ENCODE measurements around the gene DAPK1.

DAPK1 gene

DNA sequence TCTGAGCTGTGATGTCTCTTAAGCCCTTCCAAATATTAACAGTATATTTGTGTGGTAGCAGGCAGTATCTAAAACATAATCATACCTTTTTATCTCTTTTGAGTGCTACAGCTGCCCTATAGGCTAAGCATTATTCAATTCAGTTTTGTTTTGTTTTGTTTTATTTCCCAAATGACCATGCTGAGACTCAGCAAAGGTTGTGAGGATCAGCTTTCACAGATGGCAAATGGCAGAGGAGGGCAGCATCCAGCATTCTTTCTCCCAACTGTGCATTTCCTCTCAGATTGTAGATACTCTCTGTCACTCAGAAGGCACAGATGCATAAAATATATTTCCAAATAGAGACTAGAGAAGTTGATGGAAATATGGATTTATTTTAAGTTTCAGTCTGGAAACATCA, 90.7 kb downstream of the DAPK1 start:
- no peak for FAIRE-seq
- TF ChIP-seq POLR2A (IDR thresholded peaks at IDR 0.05; ENCODE audit: low read depth, low read length): no peak
- no peak for TF ChIP-seq POU2F2 (IDR thresholded peaks at IDR 0.05; ENCODE audit: low read depth, low read length)
- TF ChIP-seq TAF1 (IDR thresholded peaks at IDR 0.05; ENCODE audit: low read depth, low read length): no peak
- TF ChIP-seq PAX5 (IDR thresholded peaks at IDR 0.05; ENCODE audit: insufficient read depth, low read length, severe bottlenecking): no peak
- no peak for TF ChIP-seq POLR2AphosphoS5 (IDR thresholded peaks at IDR 0.05; ENCODE audit: low read depth, low read length)
- TF ChIP-seq SPI1 (IDR thresholded peaks at IDR 0.05; ENCODE audit: low read depth, low read length): no peak
- DNase-seq (ENCODE audit: insufficient read length, low spot score): no peak

DNA sequence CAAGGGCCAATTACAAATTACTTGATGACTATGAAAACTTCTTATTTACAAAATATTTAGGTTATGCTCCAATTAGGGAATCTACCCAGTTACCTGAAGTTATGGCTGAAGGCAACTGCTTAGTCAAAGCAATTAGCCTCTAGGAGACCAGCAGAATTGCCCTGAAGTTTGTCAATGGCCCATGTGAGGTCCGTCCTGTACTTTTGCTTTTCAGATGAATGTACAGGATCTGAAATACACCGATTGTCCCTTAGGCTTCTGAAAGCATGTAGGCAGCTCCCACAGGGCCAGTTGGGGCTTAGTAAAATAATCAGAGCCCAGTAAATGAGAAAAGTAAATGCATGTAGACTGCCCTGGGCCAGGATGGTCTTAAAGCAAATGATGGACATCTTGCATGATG, 93.3 kb downstream of the DAPK1 start:
- TF ChIP-seq POLR2A (IDR thresholded peaks at IDR 0.05; ENCODE audit: low read depth, low read length) (no peak), SPI1 (IDR thresholded peaks at IDR 0.05; ENCODE audit: low read depth, low read length) (no peak), POLR2AphosphoS5 (IDR thresholded peaks at IDR 0.05; ENCODE audit: low read depth, low read length) (no peak), TAF1 (IDR thresholded peaks at IDR 0.05; ENCODE audit: low read depth, low read length) (no peak), PAX5 (IDR thresholded peaks at IDR 0.05; ENCODE audit: insufficient read depth, low read length, severe bottlenecking) (no peak), POU2F2 (IDR thresholded peaks at IDR 0.05; ENCODE audit: low read depth, low read length) (no peak)
- DNase-seq (ENCODE audit: insufficient read length, low spot score): no peak
- no peak for FAIRE-seq

GRCh38 chr9:87592554-87593358, 95.1 kb downstream of the DAPK1 start:
- FAIRE-seq (no peak), DNase-seq (ENCODE audit: insufficient read length, low spot score) (no peak)
- TF ChIP-seq PAX5 (IDR thresholded peaks at IDR 0.05; ENCODE audit: insufficient read depth, low read length, severe bottlenecking) (no peak), TAF1 (IDR thresholded peaks at IDR 0.05; ENCODE audit: low read depth, low read length) (no peak)

GRCh38 chr9:87593359-87593980, 95.8 kb downstream of the DAPK1 start:
- TF ChIP-seq TAF1 (IDR thresholded peaks at IDR 0.05; ENCODE audit: low read depth, low read length) (no peak), POLR2A (IDR thresholded peaks at IDR 0.05; ENCODE audit: low read depth, low read length) (no peak), PAX5 (IDR thresholded peaks at IDR 0.05; ENCODE audit: insufficient read depth, low read length, severe bottlenecking) (no peak), POU2F2 (IDR thresholded peaks at IDR 0.05; ENCODE audit: low read depth, low read length) (no peak), SPI1 (IDR thresholded peaks at IDR 0.05; ENCODE audit: low read depth, low read length) (no peak), POLR2AphosphoS5 (IDR thresholded peaks at IDR 0.05; ENCODE audit: low read depth, low read length) (no peak)
- DNase-seq (ENCODE audit: insufficient read length, low spot score): no peak
- no peak for FAIRE-seq

GRCh38 chr9:87594194-87594593, 96.5 kb downstream of the DAPK1 start:
- DNase-seq (ENCODE audit: insufficient read length, low spot score) (no peak), FAIRE-seq (no peak)
- TF ChIP-seq PAX5 (IDR thresholded peaks at IDR 0.05; ENCODE audit: insufficient read depth, low read length, severe bottlenecking): no peak
- TF ChIP-seq POLR2A (IDR thresholded peaks at IDR 0.05; ENCODE audit: low read depth, low read length): no peak
- no peak for TF ChIP-seq SPI1 (IDR thresholded peaks at IDR 0.05; ENCODE audit: low read depth, low read length)
- TF ChIP-seq TAF1 (IDR thresholded peaks at IDR 0.05; ENCODE audit: low read depth, low read length): no peak
- TF ChIP-seq POU2F2 (IDR thresholded peaks at IDR 0.05; ENCODE audit: low read depth, low read length): no peak
- TF ChIP-seq POLR2AphosphoS5 (IDR thresholded peaks at IDR 0.05; ENCODE audit: low read depth, low read length): no peak

DNA sequence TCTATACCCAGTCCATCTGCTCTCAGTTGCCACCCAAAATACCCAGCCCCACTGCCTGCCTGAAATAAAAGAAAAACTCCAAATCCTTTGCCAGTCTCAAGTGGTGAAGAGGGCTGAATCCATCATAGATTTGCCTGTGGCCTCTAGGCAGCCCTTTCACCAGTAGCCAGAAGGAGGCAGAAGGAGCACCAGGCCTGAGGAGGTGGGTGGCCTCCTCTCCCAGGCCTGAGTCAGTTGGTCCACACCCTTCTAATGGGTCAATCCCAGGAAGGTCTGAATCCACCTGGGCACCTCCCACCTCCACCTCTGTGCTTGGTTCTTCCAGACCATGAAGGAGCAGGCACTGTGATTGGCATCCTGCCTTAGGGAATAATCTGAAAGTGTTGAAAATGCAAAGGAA, 97.0 kb downstream of the DAPK1 start:
- no peak for TF ChIP-seq SPI1 (IDR thresholded peaks at IDR 0.05; ENCODE audit: low read depth, low read length)
- TF ChIP-seq POLR2A (IDR thresholded peaks at IDR 0.05; ENCODE audit: low read depth, low read length): no peak
- TF ChIP-seq TAF1 (IDR thresholded peaks at IDR 0.05; ENCODE audit: low read depth, low read length): no peak
- TF ChIP-seq PAX5 (IDR thresholded peaks at IDR 0.05; ENCODE audit: insufficient read depth, low read length, severe bottlenecking): no peak
- no peak for TF ChIP-seq POU2F2 (IDR thresholded peaks at IDR 0.05; ENCODE audit: low read depth, low read length)
- TF ChIP-seq POLR2AphosphoS5 (IDR thresholded peaks at IDR 0.05; ENCODE audit: low read depth, low read length): no peak
- no peak for FAIRE-seq

DNA sequence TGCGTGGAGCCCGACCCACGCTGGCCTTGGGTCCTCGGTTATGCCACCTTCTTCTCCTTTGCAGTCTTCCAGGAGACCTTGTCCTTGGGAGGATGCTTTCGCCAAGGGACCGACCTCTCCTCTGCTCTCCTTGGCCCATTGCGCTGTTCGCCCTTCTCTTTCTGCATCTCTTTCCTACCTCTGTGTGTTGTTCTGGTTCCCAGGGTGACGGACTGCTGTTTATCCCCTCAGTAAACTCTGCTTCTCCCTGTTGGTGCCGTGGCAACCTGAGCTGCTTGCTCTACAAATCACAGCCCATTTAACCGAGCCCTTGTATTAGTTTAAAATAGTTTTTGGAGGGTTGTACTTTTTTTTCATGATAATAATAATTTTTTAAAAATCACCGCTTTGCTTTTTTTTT, 97.9 kb downstream of the DAPK1 start:
- TF ChIP-seq PAX5 (IDR thresholded peaks at IDR 0.05; ENCODE audit: insufficient read depth, low read length, severe bottlenecking): no peak
- no peak for TF ChIP-seq SPI1 (IDR thresholded peaks at IDR 0.05; ENCODE audit: low read depth, low read length)
- no peak for TF ChIP-seq POU2F2 (IDR thresholded peaks at IDR 0.05; ENCODE audit: low read depth, low read length)
- no peak for TF ChIP-seq POLR2A (IDR thresholded peaks at IDR 0.05; ENCODE audit: low read depth, low read length)
- no peak for TF ChIP-seq POLR2AphosphoS5 (IDR thresholded peaks at IDR 0.05; ENCODE audit: low read depth, low read length)
- no peak for DNase-seq (ENCODE audit: insufficient read length, low spot score)
- no peak for FAIRE-seq

More for the DNA sequence above, 97.0 kb downstream of the DAPK1 start:
- no peak for DNase-seq (ENCODE audit: insufficient read length, low spot score)

DNA sequence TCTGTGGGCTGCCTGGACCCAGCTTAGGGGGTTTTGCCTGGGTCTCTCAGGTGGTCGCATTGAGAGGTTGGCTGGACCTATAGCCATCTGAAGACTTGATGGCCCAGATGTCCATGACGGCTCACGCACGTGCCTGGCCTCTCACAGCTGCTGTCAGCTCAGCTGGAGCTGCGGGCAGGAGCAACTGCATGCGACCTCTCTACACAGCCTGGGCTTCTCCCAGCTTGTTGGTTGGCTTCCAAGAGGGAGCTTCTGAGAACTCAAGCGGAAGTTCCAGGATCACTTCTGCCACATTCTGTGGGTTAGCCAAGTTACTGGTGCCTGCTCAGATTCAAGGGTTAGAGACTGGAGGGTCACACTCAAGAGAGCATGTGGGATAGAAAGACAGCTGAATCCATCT, 99.2 kb downstream of the DAPK1 start:
- TF ChIP-seq POLR2A (IDR thresholded peaks at IDR 0.05; ENCODE audit: low read depth, low read length) (no peak), SPI1 (IDR thresholded peaks at IDR 0.05; ENCODE audit: low read depth, low read length) (no peak)
- no peak for DNase-seq (ENCODE audit: insufficient read length, low spot score)
- FAIRE-seq: no peak

DNA sequence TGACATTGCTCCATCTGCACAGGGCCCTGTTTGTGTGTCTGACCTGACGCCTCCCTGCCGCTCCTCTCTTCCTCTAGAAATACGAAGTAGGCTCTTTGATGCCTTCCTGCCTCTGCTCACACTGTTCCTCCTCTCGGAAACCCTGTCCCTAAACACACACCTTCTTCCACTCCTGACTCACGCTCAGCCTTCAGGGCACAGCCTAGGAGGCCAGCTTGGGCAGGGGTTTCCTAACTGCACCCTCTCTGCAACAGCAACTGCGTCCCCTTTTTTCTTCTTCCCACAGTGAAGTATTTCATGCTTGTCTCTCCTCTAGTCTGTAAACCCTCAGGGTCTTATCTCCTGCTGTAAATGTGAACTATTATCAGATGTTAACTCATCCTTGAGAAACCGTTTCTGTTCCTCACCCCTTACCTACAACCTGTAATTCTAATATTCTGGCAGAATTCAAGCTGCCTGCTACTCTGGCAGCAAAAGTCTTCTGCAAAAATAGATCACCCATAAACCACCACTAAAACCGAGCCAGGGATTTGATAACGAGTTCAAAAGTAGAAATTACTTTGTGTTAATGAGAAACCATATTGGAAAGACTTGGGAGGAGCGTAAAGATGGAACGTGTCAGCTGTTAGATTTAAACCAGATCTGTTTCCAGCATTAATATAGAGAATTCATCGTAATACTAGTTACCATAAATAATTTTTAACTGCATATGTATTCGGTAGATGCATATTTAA, 100.2 kb downstream of the DAPK1 start:
- FAIRE-seq (no peak), DNase-seq (ENCODE audit: insufficient read length, low spot score) (no peak)

More for the DNA sequence above, 100.2 kb downstream of the DAPK1 start:
- TF ChIP-seq POLR2A (IDR thresholded peaks at IDR 0.05; ENCODE audit: low read depth, low read length) (no peak), SPI1 (IDR thresholded peaks at IDR 0.05; ENCODE audit: low read depth, low read length) (no peak), PAX5 (IDR thresholded peaks at IDR 0.05; ENCODE audit: insufficient read depth, low read length, severe bottlenecking) (no peak), TAF1 (IDR thresholded peaks at IDR 0.05; ENCODE audit: low read depth, low read length) (no peak), POLR2AphosphoS5 (IDR thresholded peaks at IDR 0.05; ENCODE audit: low read depth, low read length) (no peak), POU2F2 (IDR thresholded peaks at IDR 0.05; ENCODE audit: low read depth, low read length) (no peak)

All from GM12891 (cell line).